Measurements from ENCODE around the gene SQSTM1.
A peak's percentile ranks its signal among the peaks of the same experiment; 100 is the strongest.
"Not testable (repeated sequence)": the region's sequence is repeated elsewhere in the genome, so short reads cannot be mapped to it uniquely, and the experiment has no call there.

Gene SQSTM1

DNA sequence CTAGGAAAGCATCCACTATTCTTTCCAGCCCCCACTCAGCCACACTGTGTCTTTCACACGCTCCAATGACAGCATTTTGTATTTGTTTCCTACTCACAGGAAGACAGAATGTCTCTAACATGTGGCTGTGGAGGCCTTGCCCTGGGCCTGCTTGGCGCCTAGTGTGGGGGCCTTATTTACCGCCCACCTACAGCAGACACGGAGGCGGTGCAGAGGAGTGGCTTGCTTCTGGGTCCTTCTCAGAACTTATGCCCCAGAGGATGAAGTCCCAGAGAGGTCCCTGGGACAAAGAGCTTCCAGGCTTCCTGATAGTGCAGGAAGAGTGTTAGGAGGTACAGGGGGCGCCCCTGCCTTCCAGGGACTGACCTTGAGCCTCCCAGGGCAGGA is 46.4 kb downstream of the SQSTM1 start:
- peaks cover 2% of the 10 kb centered on the region for H3K36me3 Mint-ChIP-seq (ENCODE audit: insufficient read depth)
- H3K9me3 Mint-ChIP-seq: no peaks in the 10 kb centered on the region
- H3K27me3 Mint-ChIP-seq: no peaks in the 10 kb centered on the region
- H3K4me1 Mint-ChIP-seq (ENCODE audit: low read depth in 2 of 2): peaks cover 0 to 4% of the 10 kb centered on the region in 2 donors
- DNase-seq (no peak), ATAC-seq (replicated peaks) (no peak)
- H3K27ac Mint-ChIP-seq: peak overlapping the region in 1 of 2 donors; percentile 77
- no peak overlapping the region for H3K4me3 Mint-ChIP-seq

DNA sequence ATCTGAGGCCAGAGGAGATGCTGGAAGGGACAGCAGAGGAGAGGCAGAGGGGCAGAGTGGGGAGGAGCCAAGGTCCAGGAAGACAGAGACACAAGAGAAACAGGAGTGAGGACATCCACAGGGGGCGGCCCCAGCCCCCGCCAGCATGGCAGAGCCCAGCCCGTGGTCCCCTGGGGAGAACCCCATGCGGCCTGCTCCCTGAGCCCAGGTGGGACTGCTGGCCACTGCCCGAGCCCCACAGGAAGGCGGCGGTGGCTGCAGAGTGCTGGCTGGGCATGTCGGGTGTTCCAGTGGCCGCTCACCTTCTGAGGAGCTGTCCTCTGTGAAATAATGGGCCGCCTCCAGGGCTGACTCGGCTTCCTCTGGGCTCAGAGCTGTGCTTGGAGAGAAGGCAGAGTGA is 46.8 kb downstream of the SQSTM1 start:
- H3K4me1 Mint-ChIP-seq (ENCODE audit: low read depth in 2 of 2): peaks cover 0 to 4% of the 10 kb centered on the region in 2 donors
- no peaks in the 10 kb centered on the region for H3K9me3 Mint-ChIP-seq
- DNase-seq (no peak), ATAC-seq (replicated peaks) (no peak)
- peak overlapping the region in 1 of 2 donors; percentile 77 for H3K27ac Mint-ChIP-seq
- peaks cover 2% of the 10 kb centered on the region for H3K36me3 Mint-ChIP-seq (ENCODE audit: insufficient read depth)
- no peaks in the 10 kb centered on the region for H3K27me3 Mint-ChIP-seq
- no peak overlapping the region for H3K4me3 Mint-ChIP-seq

DNA sequence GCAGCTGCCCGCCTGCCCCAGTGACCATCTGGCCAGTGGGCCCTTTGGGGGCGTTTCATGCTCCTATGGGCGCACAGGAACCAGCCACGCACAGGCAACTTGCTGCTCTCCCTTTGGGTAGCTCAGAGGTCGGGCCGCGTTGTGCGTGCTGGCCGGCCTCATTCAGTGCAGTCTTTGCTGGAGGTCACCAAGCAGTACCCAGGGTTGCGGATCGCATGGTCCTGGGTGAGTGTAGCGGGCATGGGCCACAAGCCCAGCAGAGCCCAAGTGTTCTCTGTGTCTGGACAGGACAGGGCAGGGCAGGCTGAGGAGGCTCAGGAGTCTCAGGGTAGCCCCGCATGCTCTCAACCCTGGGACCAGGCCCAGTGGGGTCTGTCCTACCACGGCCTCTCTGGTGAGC is 47.8 kb downstream of the SQSTM1 start:
- ATAC-seq (replicated peaks) (no peak), DNase-seq (no peak)
- Mint-ChIP-seq H3K36me3 (ENCODE audit: insufficient read depth) (peaks cover 2% of the 10 kb centered on the region), H3K4me1 (ENCODE audit: low read depth in 2 of 2) (peaks cover 0 to 4% of the 10 kb centered on the region in 2 donors), H3K9me3 (no peaks in the 10 kb centered on the region), H3K4me3 (no peak overlapping the region), H3K27ac (peak overlapping the region; percentile 20 to 75), H3K27me3 (no peaks in the 10 kb centered on the region)

DNA sequence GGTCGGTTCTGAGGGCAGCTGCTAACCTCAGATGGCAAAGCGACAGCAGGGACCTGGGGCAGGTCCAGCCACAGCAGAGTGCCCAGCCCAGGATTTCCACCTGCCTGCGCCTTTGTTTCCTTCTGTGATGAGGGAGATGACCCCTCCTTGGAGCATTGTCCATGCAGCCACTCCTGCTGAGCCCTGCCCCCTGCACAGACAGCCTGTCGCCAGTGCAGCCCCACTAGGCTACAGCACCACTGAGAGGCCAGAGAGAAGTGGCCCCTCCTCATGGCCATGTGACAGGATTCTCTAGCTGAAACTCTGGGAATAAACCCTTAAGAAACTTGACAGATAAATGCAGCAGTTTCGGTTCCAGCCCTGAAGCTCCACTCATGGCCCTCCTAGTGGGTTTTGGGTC is 48.4 kb downstream of the SQSTM1 start:
- Mint-ChIP-seq H3K36me3 (ENCODE audit: insufficient read depth) (peaks cover 2% of the 10 kb centered on the region), H3K4me1 (ENCODE audit: low read depth in 2 of 2) (peaks cover 0 to 4% of the 10 kb centered on the region in 2 donors), H3K9me3 (no peaks in the 10 kb centered on the region), H3K27ac (no peak overlapping the region), H3K27me3 (no peaks in the 10 kb centered on the region), H3K4me3 (no peak overlapping the region)
- no peak for ATAC-seq (replicated peaks)
- DNase-seq: no peak

DNA sequence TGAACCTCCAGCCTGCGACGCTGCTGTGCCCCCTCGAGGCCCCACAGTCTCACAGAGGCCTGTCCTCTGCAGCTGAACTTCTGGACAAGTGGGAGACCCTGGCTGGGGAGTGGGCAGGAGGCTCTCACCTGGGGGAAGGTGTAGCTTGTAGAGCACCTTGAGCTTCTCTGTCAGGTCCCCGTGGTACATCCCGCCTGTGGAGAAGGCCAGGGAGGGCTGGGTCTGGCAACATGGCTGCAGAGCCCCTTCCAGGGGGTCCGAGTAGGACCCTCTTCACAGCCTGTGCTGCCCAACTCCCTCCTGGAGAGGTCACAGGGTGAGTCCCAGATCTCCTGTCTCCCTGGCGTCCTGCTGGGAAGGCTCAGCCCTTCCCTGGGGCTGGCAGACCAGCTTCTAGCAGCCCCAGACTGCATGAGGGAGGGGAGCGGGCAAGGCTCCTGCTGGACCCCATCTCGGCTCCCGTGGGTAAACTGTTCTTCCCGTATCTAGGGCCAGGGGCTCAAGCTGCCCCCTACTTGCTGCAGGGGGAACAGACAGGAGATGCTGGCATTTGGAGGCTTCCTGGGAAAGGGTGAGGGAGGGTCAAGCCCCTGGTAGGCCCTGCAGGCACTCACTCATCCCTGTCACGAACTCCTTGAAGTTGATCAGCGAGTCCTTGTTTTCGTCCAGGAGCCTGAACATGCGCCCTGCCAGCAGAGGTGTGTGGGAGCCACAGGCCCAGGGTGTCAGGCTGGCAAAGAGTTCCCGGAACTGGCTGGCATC is 49.1 kb downstream of the SQSTM1 start:
- Mint-ChIP-seq H3K9me3 (no peaks in the 10 kb centered on the region), H3K4me3 (no peak overlapping the region), H3K36me3 (ENCODE audit: insufficient read depth) (peaks cover 5% of the 10 kb centered on the region), H3K4me1 (ENCODE audit: low read depth in 2 of 2) (peaks cover 0 to 4% of the 10 kb centered on the region in 2 donors), H3K27ac (no peak overlapping the region), H3K27me3 (no peaks in the 10 kb centered on the region)
- DNase-seq (no peak), ATAC-seq (replicated peaks) (no peak)

DNA sequence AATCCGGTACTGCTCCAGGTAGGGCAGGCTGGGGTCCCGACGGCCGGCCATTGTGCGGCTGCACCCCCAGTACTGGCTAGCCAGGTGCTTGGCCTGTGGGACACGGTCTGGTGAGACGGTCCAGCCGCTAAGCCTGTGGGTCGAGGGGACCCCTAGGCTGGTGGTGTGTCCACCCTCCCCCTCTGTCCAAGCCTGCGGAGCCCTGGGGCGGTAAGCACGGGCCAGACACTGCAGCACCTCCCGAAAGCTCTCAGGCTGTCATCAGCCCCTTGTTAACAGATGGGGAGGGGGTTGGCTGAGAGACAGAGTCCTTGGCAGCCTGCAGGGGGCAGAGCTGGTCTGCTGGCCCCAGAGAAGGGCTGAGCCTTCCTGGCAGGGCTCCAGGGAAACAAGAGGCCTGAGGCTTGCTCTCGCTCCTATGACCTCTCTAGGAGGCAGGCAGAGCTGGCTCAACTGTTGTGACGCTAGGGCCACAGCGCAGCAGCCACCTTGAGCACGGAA is 49.7 kb downstream of the SQSTM1 start:
- ATAC-seq (replicated peaks): no peak
- Mint-ChIP-seq H3K27ac (no peak overlapping the region), H3K36me3 (ENCODE audit: insufficient read depth) (peaks cover 6% of the 10 kb centered on the region), H3K27me3 (no peaks in the 10 kb centered on the region), H3K4me1 (ENCODE audit: low read depth in 2 of 2) (peaks cover 0 to 4% of the 10 kb centered on the region in 2 donors), H3K9me3 (no peaks in the 10 kb centered on the region), H3K4me3 (no peak overlapping the region)
- DNase-seq: no peak

DNA sequence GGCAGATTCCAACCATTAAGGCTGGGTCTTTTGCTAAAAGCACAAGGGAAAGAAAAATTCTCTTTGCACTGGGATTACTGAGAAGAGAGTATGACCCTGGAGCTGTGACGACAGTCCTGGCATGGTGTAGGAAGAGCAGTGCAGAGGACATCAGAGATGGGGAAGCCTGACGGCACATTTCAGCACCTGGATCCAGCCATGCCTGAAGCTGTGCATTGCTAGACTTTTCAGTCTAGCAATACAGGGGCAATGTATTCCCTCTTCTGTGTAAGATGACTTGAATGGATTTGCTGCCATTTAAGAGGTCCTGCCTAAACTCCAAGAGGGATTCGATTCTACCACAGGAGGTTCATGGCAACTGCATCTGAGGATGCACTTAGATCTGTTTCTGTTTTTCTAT is 50.2 kb downstream of the SQSTM1 start:
- ATAC-seq (replicated peaks) (no peak), DNase-seq (no peak)
- Mint-ChIP-seq H3K27me3 (no peaks in the 10 kb centered on the region), H3K36me3 (ENCODE audit: insufficient read depth) (peaks cover 6% of the 10 kb centered on the region), H3K4me1 (ENCODE audit: low read depth in 2 of 2) (peaks cover 0 to 4% of the 10 kb centered on the region in 2 donors), H3K27ac (no peak overlapping the region), H3K4me3 (no peak overlapping the region), H3K9me3 (no peaks in the 10 kb centered on the region)

DNA sequence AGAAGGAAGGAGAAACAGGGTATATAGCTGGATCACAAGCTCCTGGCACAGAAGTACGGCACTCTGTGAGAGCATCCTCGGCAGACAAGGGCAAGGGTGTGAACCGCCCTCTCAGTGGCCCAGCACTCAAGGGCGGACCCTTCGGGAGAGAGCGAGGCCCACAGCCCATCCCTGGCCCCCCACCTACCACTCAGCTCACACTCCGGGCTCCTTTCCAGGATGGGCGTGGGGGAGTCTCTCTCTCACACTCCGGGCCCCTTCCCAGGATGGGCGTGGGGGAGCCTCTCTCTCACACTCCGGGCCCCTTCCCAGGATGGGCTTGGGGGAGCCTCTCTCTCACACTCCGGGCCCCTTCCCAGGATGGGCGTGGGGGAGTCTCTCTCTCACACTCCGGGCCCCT is 50.8 kb downstream of the SQSTM1 start:
- not testable (repeated sequence) for H3K27ac Mint-ChIP-seq; ATAC-seq (replicated peaks); H3K4me1 Mint-ChIP-seq (ENCODE audit: low read depth in 2 of 2); H3K36me3 Mint-ChIP-seq (ENCODE audit: insufficient read depth); H3K4me3 Mint-ChIP-seq; H3K27me3 Mint-ChIP-seq; DNase-seq; H3K9me3 Mint-ChIP-seq

DNA sequence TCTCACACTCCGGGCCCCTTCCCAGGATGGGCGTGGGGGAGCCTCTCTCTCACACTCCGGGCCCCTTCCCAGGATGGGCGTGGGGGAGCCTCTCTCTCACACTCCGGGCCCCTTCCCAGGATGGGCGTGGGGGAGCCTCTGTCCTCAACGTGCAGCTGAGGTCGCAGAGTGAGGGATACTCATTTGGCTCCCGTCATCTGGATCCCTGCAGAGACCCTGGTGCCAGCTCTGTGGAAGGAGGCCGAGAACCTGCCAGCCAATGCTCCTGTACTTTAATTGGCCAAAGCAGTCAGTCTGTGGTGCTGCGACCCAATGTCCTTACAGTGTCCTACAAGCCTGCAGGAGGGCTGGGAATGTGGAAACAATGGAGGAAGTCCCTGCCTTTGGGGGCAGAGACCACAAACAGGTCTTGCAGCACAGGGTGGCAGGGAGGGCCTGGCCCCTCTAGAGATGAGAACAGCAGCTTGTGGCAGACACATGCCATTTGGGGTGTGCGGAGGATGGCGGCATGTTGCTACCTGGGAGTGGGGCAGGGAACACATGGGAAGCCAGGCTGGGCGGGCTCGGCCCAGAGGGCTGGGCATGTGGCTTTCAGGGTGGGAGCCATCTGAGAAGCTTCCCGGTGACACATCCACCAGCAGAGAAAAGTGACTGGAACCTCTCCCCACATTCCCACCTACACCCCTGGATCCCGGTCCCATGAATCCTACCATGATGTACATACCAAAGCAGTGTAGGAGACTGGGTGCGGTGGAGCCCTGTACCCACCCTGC is 51.5 kb downstream of the SQSTM1 start:
- DNase-seq (no peak), ATAC-seq (replicated peaks) (no peak)
- Mint-ChIP-seq H3K36me3 (ENCODE audit: insufficient read depth) (peaks cover 6% of the 10 kb centered on the region), H3K4me1 (ENCODE audit: low read depth in 2 of 2) (peaks cover 0 to 1% of the 10 kb centered on the region in 2 donors), H3K9me3 (no peaks in the 10 kb centered on the region), H3K27ac (peak overlapping the region in 1 of 2 donors; percentile 55), H3K4me3 (no peak overlapping the region), H3K27me3 (no peaks in the 10 kb centered on the region)

DNA sequence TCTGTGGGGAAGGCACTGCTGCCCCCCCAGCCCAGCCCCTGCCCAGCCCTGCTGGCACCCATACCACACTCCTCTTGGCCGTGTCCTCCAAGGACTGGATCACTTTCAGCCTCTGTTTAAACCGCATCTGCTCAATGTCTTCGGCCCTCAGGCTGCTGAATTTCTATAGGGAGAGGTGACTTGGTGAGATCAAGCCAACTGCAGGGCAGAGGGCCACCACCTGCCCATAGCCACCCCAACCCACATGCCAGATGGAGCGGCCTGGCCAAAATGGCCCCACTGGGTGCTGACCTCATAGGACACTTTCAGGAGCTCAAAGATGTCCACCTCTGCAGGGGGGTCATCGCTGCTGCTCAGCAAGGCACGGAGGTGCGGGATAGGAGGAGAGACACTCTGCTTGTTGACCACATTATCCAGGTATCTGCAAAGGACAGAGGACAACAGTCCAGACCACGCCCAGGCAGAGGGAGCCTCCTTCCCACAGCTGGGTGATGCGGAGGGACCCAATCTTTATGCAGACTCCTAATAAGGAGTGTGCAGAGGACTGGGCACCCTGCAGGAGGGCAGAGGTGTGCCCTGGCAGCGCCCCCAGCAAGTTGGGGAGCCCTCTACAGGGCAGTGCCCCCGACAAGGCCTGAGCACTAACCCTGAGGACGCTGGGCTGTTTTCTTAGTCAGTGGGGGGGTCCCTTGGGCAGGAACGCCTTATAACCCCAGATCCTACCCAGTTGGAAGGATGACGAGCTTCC is 52.3 kb downstream of the SQSTM1 start:
- ATAC-seq (replicated peaks) (no peak), DNase-seq (no peak)
- H3K4me3 Mint-ChIP-seq: no peak overlapping the region
- H3K27me3 Mint-ChIP-seq: no peaks in the 10 kb centered on the region
- no peaks in the 10 kb centered on the region for H3K4me1 Mint-ChIP-seq (ENCODE audit: low read depth in 2 of 2)
- peaks cover 8% of the 10 kb centered on the region for H3K36me3 Mint-ChIP-seq (ENCODE audit: insufficient read depth)
- no peaks in the 10 kb centered on the region for H3K9me3 Mint-ChIP-seq
- H3K27ac Mint-ChIP-seq: no peak overlapping the region

DNA sequence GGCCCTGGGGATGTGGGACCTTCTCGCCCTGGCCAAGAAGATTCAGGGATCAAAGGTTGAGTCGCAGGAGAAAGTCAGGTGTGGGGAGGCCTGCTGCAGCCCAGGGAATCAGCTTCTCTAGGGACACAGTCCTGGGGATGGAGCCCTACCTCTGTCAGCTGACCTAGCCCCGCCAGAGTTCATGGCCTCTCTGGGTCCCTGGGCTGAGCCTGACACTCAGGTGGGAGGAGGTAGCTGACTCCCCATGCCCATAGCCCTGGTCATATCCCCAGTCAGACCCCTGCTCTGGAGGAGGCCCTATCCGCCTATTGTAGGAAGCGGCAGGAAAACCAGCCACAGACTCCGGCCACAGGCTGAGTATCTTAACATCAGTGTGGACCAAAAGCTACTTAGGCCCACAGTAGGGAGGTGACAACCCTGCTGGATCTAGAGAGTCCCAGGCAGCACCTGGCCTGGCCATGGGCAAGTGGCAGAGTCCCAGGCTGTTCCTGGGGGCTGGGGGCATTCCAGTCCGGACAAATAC is 52.9 kb downstream of the SQSTM1 start:
- Mint-ChIP-seq H3K36me3 (ENCODE audit: insufficient read depth) (peaks cover 12% of the 10 kb centered on the region), H3K27me3 (no peaks in the 10 kb centered on the region), H3K9me3 (no peaks in the 10 kb centered on the region), H3K4me3 (no peak overlapping the region), H3K4me1 (ENCODE audit: low read depth in 2 of 2) (no peaks in the 10 kb centered on the region), H3K27ac (peak overlapping the region in 1 of 2 donors; percentile 60)
- no peak for DNase-seq
- no peak for ATAC-seq (replicated peaks)

DNA sequence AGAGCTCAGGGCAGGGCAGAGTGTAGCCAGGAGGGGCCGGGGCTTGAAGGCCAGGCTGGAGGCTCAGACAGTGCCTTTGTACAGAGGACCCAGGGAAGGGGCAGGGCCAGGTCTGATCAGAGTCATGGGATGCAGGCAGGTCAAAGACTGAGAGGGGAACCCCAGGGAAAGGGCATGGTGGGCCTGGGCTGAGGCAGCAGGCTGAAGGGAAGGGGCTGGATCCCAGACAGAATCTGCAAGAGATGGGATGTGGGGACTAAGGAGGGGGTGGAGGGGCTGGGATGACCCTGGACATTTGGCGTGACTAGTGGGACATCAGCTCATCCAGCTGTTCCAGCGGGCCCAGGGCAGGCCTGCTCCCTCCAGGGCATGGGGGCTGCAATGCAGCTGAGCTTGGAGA is 53.4 kb downstream of the SQSTM1 start:
- Mint-ChIP-seq H3K4me1 (ENCODE audit: low read depth in 2 of 2) (no peaks in the 10 kb centered on the region), H3K36me3 (ENCODE audit: insufficient read depth) (peaks cover 12% of the 10 kb centered on the region), H3K27ac (peak overlapping the region in 1 of 2 donors; percentile 60), H3K4me3 (no peak overlapping the region), H3K9me3 (no peaks in the 10 kb centered on the region), H3K27me3 (no peaks in the 10 kb centered on the region)
- DNase-seq (no peak), ATAC-seq (replicated peaks) (no peak)

DNA sequence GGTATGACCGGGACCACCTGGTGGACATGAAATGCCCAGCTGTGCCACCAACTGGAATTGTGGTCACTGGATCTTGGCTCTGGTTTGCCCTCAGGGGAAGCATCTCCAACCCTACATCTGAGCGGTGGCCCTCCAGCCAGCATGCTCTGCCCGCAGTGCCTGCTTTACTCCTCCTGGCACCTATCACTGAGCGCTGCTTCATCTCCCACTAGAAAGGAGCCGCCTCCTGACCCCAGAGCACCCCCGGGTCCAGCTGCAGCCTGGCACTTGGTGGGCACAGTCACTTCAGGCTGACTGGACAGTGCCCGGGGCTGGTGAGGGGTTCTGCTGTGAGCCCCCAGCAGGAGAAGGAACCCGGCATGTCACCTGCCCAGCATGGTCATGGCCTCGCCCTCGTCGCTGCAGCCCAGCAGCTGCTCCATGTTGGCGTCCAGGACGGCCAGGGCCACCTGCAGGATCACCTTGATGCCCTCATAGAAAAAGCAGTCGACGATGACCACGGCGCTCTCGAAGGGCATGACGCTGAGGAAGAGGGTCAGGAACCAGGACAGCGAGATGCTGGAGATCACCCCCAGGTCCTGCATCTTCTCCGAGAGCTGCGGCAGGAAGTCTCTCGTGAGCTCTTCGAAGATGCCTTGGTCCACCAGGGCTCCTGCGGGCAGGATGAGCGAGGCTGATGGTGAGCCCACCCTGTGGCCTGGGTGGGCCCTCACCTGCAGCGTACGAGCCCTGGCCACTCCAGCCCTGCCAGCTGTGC is 54.0 kb downstream of the SQSTM1 start:
- no peaks in the 10 kb centered on the region for H3K27me3 Mint-ChIP-seq
- no peak overlapping the region for H3K4me3 Mint-ChIP-seq
- peaks cover 12% of the 10 kb centered on the region for H3K36me3 Mint-ChIP-seq (ENCODE audit: insufficient read depth)
- H3K4me1 Mint-ChIP-seq (ENCODE audit: low read depth in 2 of 2): no peaks in the 10 kb centered on the region
- DNase-seq (no peak), ATAC-seq (replicated peaks) (no peak)
- H3K27ac Mint-ChIP-seq: peak overlapping the region in 1 of 2 donors; percentile 29
- no peaks in the 10 kb centered on the region for H3K9me3 Mint-ChIP-seq

Data from effector memory CD8-positive, alpha-beta T cell (primary cell).